ENCODE results near the gene PABPC1L. TPM values are rescaled to one million over a fixed set of nuclear protein-coding genes. Genes with fewer than 3 reads are reported as not detected.

The PABPC1L gene
- total RNA-seq, 1 experiment from 2014 or later: 83.5 TPM

DNA sequence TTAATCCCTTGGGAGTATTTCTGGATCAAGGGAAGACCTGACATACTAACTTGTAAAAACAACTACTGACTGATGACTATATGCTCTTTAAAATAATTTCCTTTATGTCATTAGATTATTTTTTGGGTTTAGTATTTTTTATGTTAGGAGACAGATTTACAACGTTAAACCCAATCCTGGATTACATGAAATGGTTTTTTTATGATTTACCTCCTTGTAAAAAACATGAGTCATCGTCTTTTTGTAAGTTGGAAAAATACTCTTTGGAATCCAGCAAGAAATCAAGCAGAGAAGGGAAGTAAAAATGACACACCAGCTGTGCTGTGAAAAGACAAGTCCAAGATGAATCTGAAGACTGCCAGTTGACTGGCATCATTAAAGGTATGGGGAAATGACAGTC, 63.2 kb downstream of the PABPC1L start:
- no peaks in the 10 kb centered on the region for H3K23me2 ChIP-seq (ENCODE audit: insufficient read length, low read depth, low read length, poor library complexity, severe bottlenecking)
- Mint-ChIP-seq H3K9me3 (no peaks in the 10 kb centered on the region), H3K36me3 (ENCODE audit: insufficient read depth in 1 of 3, low read depth in 3 of 3) (peaks cover 15 to 34% (median 34%) of the 10 kb centered on the region in 3 experiments; a peak in 6 of 7 replicates), H3K4me1 (peaks cover 18 to 20% of the 10 kb centered on the region in 2 experiments), H3K27ac (no peak overlapping the region), H3K4me3 (no peak overlapping the region), H3K27me3 (ENCODE audit: low read depth) (no peaks in the 10 kb centered on the region)
- no peak overlapping the region for H3K23ac ChIP-seq (ENCODE audit: insufficient read length, low read depth, low read length)
- no peak overlapping the region for H4K5ac ChIP-seq (ENCODE audit: insufficient read length, low read depth, low read length)
- DNase-seq: no peak
- no peak overlapping the region for H4K91ac ChIP-seq (ENCODE audit: insufficient read length, low read depth, low read length)
- H2BK20ac ChIP-seq (ENCODE audit: low read depth, low read length, poor library complexity, severe bottlenecking): no peak overlapping the region
- H2BK120ac ChIP-seq (ENCODE audit: low read depth, low read length, poor library complexity, severe bottlenecking): no peak overlapping the region
- H3T11ph ChIP-seq (ENCODE audit: low read length): no peak overlapping the region
- no peak overlapping the region for H3K27ac ChIP-seq (ENCODE audit: insufficient read length, low read depth, low read length)
- H3K9ac ChIP-seq (ENCODE audit: extremely low read depth, insufficient read length, low read length): no peak overlapping the region
- no peaks in the 10 kb centered on the region for H4K20me1 ChIP-seq (ENCODE audit: control insufficient read depth, insufficient read depth, insufficient read length)
- no CpG with 5 or more reads among the region's 2 CpGs for WGBS (ENCODE audit: extremely low coverage, insufficient read length, low lambda C conversion rate)
- H2BK15ac ChIP-seq (ENCODE audit: low read depth, low read length): no peak overlapping the region
- H2AFZ ChIP-seq (ENCODE audit: low read length): no peak overlapping the region
- H3K79me2 ChIP-seq (ENCODE audit: insufficient read depth, low read length): peaks cover 5% of the 10 kb centered on the region; the same call in 1 of the 2 replicates
- H3K18ac ChIP-seq (ENCODE audit: insufficient read length, low read depth, low read length): no peak overlapping the region
- H3K4me2 ChIP-seq (ENCODE audit: insufficient read depth, insufficient read length, low read length): no peak overlapping the region
- no peaks in the 10 kb centered on the region for H3K4me1 ChIP-seq (ENCODE audit: insufficient read depth, low read length)
- H4K8ac ChIP-seq (replicated peaks; ENCODE audit: insufficient read length, low read depth, low read length): no peak overlapping the region
- no peak overlapping the region for H2BK5ac ChIP-seq (ENCODE audit: insufficient read length, low read length)
- no peak overlapping the region for H2AK5ac ChIP-seq (ENCODE audit: insufficient read length, low read length)
- H3K56ac ChIP-seq (ENCODE audit: insufficient read length, low read depth, low read length): no peak overlapping the region
- H3K4ac ChIP-seq (ENCODE audit: low read depth, low read length): no peak overlapping the region
- no peak overlapping the region for H3K14ac ChIP-seq (ENCODE audit: insufficient read depth, low read length)
- H3K79me1 ChIP-seq (ENCODE audit: insufficient read depth, low read depth, low read length, poor library complexity, severe bottlenecking): no peaks in the 10 kb centered on the region
- TF ChIP-seq, protein P1, sequence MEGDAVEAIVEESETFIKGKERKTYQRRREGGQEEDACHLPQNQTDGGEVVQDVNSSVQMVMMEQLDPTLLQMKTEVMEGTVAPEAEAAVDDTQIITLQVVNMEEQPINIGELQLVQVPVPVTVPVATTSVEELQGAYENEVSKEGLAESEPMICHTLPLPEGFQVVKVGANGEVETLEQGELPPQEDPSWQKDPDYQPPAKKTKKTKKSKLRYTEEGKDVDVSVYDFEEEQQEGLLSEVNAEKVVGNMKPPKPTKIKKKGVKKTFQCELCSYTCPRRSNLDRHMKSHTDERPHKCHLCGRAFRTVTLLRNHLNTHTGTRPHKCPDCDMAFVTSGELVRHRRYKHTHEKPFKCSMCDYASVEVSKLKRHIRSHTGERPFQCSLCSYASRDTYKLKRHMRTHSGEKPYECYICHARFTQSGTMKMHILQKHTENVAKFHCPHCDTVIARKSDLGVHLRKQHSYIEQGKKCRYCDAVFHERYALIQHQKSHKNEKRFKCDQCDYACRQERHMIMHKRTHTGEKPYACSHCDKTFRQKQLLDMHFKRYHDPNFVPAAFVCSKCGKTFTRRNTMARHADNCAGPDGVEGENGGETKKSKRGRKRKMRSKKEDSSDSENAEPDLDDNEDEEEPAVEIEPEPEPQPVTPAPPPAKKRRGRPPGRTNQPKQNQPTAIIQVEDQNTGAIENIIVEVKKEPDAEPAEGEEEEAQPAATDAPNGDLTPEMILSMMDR (conservative IDR thresholded peaks at IDR 0.05): no peak
- no peak overlapping the region for H2BK12ac ChIP-seq (ENCODE audit: insufficient read length, low read depth, low read length)
- H3K9me3 ChIP-seq (ENCODE audit: control insufficient read depth, low read depth, low read length): no peaks in the 10 kb centered on the region
- H3K27me3 ChIP-seq (ENCODE audit: insufficient read depth, low read length): no peaks in the 10 kb centered on the region
